Measurements from ENCODE around the gene ECSCR. TPM values are rescaled to one million over a fixed set of nuclear protein-coding genes. Genes with fewer than 3 reads are reported as not detected.
"Not testable (repeated sequence)": the region's sequence is repeated elsewhere in the genome, so short reads cannot be mapped to it uniquely, and the experiment has no call there.

Gene ECSCR
- total and polyA plus RNA-seq, 2 donors (not counting 1 experiment from before 2014, with no cell fraction given): not detected

DNA sequence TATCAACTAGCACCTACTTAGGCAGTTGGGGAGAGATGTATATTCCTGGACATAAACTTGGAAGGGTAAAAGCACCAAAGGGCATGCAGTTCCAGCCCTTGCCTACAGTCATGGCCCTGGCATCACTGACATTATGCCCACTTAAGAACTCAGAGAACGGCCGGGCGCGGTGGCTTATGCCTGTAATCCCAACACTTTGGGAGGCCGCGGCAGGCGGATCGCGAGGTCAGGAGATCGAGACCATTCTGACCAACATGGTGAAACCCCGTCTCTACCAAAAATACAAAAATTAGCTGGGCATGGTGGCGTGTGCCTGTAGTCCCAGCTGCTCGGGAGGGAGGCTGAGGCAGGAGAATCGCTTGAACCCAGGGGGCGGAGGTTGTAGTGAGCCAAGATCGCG lies 22.1 kb downstream of the ECSCR start:
- intact Hi-C loops (cut with micrococcal nuclease); H3K9me3 ChIP-seq (ENCODE audit: control extremely low read depth in 1 of 3, control insufficient read depth in 2 of 3, insufficient read depth in 1 of 3, low read length in 2 of 3); H3K4me3 ChIP-seq (ENCODE audit: control extremely low read depth in 1 of 5, extremely low read depth in 1 of 5, insufficient read depth in 1 of 5, low read depth in 2 of 5, low read length in 4 of 5); H3K27me3 ChIP-seq (replicated peaks in 1 of 4; ENCODE audit: control extremely low read depth in 1 of 4, control insufficient read depth in 3 of 4, insufficient read depth in 4 of 4, low read length in 3 of 4); H3K27ac ChIP-seq (ENCODE audit: low read length in 2 of 2); H3K9me3 Mint-ChIP-seq (ENCODE audit: insufficient read depth); H3K27me3 Mint-ChIP-seq; H3K4me2 ChIP-seq (replicated peaks; ENCODE audit: low read depth, low read length, poor library complexity, severe bottlenecking); DNase-seq; H3K36me3 ChIP-seq (replicated peaks in 1 of 2; ENCODE audit: control extremely low read depth in 1 of 2, control insufficient read depth in 1 of 2, extremely low read depth in 1 of 2, insufficient read depth in 2 of 2, low read length in 1 of 2); H3K4me3 Mint-ChIP-seq; H3K9ac ChIP-seq (ENCODE audit: low read length); ATAC-seq (ENCODE audit: low read depth); H3K79me2 ChIP-seq (ENCODE audit: control insufficient read depth, insufficient read depth, low read length); POLR2A ChIA-PET; H4K20me1 ChIP-seq (ENCODE audit: control insufficient read depth, insufficient read depth, low read length, poor library complexity, severe bottlenecking): not testable (repeated sequence)
- H2AFZ ChIP-seq (ENCODE audit: insufficient read depth, low read depth, low read length, poor library complexity, severe bottlenecking): peak overlapping the region; percentile 81
- WGBS (ENCODE audit: insufficient coverage): 98% methylated on average over 16 of the region's 17 CpGs
- H3K27ac Mint-ChIP-seq: peak overlapping the region; percentile 13
- H3K4me1 ChIP-seq (ENCODE audit: control insufficient read depth in 2 of 2, insufficient read depth in 2 of 2, low read length in 2 of 2): peaks cover 11 to 12% of the 10 kb centered on the region in 2 donors
- H3K4me1 Mint-ChIP-seq: peaks cover 16% of the 10 kb centered on the region
- CTCF ChIA-PET: interaction anchor here (1.0 to 2.1 kb wide), 2 partner anchors 10 to 250 kb away, joined by 3 to 5 read pairs; no protein-coding TSS in a partner anchor

DNA sequence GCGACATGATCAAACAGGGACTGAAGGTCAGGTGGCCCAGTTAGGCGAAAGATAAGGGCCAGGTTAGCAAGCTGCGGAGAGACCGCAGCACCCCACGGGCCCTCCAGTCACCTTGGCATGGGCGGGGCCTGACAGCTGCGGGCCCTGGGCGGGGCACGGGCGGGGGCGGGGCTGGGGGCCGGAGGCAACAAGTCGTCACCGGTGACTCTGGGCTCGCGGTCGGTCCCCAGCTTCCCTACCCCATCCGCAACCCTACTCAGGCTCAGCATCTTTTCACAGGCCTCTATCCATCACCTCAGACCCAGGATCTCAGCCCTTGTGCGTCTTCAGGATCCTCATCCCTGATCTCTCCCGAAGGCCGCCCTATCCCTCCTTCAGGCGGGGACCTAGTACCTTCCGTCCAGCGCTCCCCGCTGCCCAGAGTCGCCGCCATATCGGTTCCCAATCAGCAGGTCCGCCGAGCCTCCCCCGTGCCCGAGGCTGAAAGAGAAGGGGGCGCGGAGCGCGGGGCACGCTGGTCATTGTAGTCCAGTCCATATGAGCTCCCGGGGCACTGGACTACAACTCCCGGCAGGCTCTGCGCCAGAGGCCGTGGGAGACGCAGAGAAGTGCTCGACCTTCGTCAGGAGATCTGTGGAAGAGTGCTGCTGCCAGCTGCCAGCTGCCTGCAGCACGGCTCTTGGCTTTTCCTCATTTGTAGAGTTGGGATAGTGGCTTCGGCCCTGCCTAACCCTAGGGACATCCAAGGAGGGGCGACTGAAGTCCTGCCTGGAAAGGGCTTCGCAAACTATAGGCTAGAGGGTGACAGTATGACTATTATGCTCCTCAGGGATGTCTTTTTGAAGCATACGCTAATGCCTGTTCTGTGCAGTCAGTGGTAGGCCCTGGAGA lies 23.3 kb downstream of the ECSCR start, which contains the start of gene DNAJC18:
Gene DNAJC18 (minus strand): TSS at position 513 of the 891 bp plus-strand sequence. CDS start 80 bp downstream, at position 433.
- ChIA-PET POLR2A (interaction anchor here (0.6 to 1.4 kb wide), 11 partner anchors 11 to 308 kb away, joined by 3 to 10 read pairs (median 3); partner anchors contain the start of genes CXXC5, MATR3, PAIP2 and SPATA24), CTCF (interaction anchor here (0.6 to 2.1 kb wide), 12 partner anchors 9 to 348 kb away, joined by 3 to 6 read pairs (median 3); partner anchors contain the start of genes PAIP2 and SPATA24)
- DNase-seq: peak; percentile 93
- H3K36me3 ChIP-seq (replicated peaks in 1 of 2; ENCODE audit: control extremely low read depth in 1 of 2, control insufficient read depth in 1 of 2, extremely low read depth in 1 of 2, insufficient read depth in 2 of 2, low read length in 1 of 2): no peaks in the 10 kb centered on the region
- H3K4me1 ChIP-seq (ENCODE audit: control insufficient read depth in 2 of 2, insufficient read depth in 2 of 2, low read length in 2 of 2): peaks cover 11 to 12% of the 10 kb centered on the region in 2 donors
- peak within 1 kb of the TSS; percentile 90 for H3K4me2 ChIP-seq (replicated peaks; ENCODE audit: low read depth, low read length, poor library complexity, severe bottlenecking)
- ATAC-seq (ENCODE audit: low read depth): peak; percentile 94
- H3K27me3 ChIP-seq (replicated peaks in 1 of 4; ENCODE audit: control extremely low read depth in 1 of 4, control insufficient read depth in 3 of 4, insufficient read depth in 4 of 4, low read length in 3 of 4): no peaks in the 10 kb centered on the region
- H3K9me3 ChIP-seq (ENCODE audit: control extremely low read depth in 1 of 3, control insufficient read depth in 2 of 3, insufficient read depth in 1 of 3, low read length in 2 of 3): no peaks in the 10 kb centered on the region
- H3K79me2 ChIP-seq (ENCODE audit: control insufficient read depth, insufficient read depth, low read length): peaks cover 8% of the 10 kb centered on the region
- H2AFZ ChIP-seq (ENCODE audit: insufficient read depth, low read depth, low read length, poor library complexity, severe bottlenecking): peak within 1 kb of the TSS; percentile 81
- Mint-ChIP-seq H3K27ac (peak within 1 kb of the TSS; percentile 99), H3K4me3 (peak within 1 kb of the TSS; percentile 97), H3K27me3 (peaks cover 3% of the 10 kb centered on the region), H3K4me1 (peaks cover 16% of the 10 kb centered on the region), H3K9me3 (ENCODE audit: insufficient read depth) (no peaks in the 10 kb centered on the region)
- peaks cover 4% of the 10 kb centered on the region for H4K20me1 ChIP-seq (ENCODE audit: control insufficient read depth, insufficient read depth, low read length, poor library complexity, severe bottlenecking)
- H3K9ac ChIP-seq (ENCODE audit: low read length): peak within 1 kb of the TSS; percentile 100
- 4% methylated on average over 49 of the region's 49 CpGs for WGBS (ENCODE audit: insufficient coverage)
- peak within 1 kb of the TSS; percentile 53 to 97 (median 91) for H3K4me3 ChIP-seq (ENCODE audit: control extremely low read depth in 1 of 5, extremely low read depth in 1 of 5, insufficient read depth in 1 of 5, low read depth in 2 of 5, low read length in 4 of 5)
- TF ChIP-seq EZH2 (IDR thresholded peaks at IDR 0.05; ENCODE audit: borderline replicate concordance, insufficient read depth, low read depth, low read length, poor library complexity, severe bottlenecking): no peak
- TF ChIP-seq, protein P1, sequence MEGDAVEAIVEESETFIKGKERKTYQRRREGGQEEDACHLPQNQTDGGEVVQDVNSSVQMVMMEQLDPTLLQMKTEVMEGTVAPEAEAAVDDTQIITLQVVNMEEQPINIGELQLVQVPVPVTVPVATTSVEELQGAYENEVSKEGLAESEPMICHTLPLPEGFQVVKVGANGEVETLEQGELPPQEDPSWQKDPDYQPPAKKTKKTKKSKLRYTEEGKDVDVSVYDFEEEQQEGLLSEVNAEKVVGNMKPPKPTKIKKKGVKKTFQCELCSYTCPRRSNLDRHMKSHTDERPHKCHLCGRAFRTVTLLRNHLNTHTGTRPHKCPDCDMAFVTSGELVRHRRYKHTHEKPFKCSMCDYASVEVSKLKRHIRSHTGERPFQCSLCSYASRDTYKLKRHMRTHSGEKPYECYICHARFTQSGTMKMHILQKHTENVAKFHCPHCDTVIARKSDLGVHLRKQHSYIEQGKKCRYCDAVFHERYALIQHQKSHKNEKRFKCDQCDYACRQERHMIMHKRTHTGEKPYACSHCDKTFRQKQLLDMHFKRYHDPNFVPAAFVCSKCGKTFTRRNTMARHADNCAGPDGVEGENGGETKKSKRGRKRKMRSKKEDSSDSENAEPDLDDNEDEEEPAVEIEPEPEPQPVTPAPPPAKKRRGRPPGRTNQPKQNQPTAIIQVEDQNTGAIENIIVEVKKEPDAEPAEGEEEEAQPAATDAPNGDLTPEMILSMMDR (IDR thresholded peaks at IDR 0.05): no peak
- H3K27ac ChIP-seq (ENCODE audit: low read length in 2 of 2): peak within 1 kb of the TSS; percentile 98 to 100
- intact Hi-C loops (cut with micrococcal nuclease): loop anchor here (1.0 to 5.0 kb wide), 7 partner anchors 16 to 1226 kb away; partner anchors contain the start of genes CDC23, MATR3, SPATA24 and UBE2D2

Measured in B cell (primary cell).